Esophagus squamous epithelium (tissue), 5 donors: ENCODE measurements around the gene CST9L. TPM values are rescaled to one million over a fixed set of nuclear protein-coding genes. Genes with fewer than 3 reads are reported as not detected.

Source experiments
- DNase-seq: peaks from one replicate; lab custom pipeline; 2025; lab: John Stamatoyannopoulos, UW
- H3K27ac ChIP-seq, 4 donors: fragments of 200-600 bp; sonication (generic); one replicate each; pipeline ENCODE4 v1.5.1; 2016 to 2019; ENCODE audit warnings: mild to moderate bottlenecking in 1 of 4
- H3K27me3 ChIP-seq, 4 donors: fragments of 200-600 bp; sonication (generic); 1 replicate in 3 of 4; 2 replicates in 1 of 4; pipeline versions ENCODE4 v1.5.1 to v1.6.0; 2017 to 2021; ENCODE audit warnings: antibody characterized with exemption in 1 of 4
- H3K36me3 ChIP-seq, 3 donors: fragments of 200-600 bp; sonication (generic); one replicate each; pipeline ENCODE4 v1.5.1; 2016 to 2019
- H3K4me1 ChIP-seq, 3 donors: fragments of 200-600 bp; sonication (generic); one replicate each; pipeline ENCODE4 v1.5.1; 2017 to 2019
- H3K4me3 ChIP-seq, 4 donors: fragments of 200-600 bp; sonication (generic); 1 replicate in 3 of 4; 2 replicates in 1 of 4; pipeline ENCODE4 v1.5.1; 2016 to 2019; ENCODE audit warnings: mild to moderate bottlenecking in 2 of 4, moderate library complexity in 1 of 4
- H3K9me3 ChIP-seq, 3 donors: fragments of 200-600 bp; sonication (generic); one replicate each; pipeline ENCODE4 v1.5.1; 2016 to 2019
- CTCF ChIP-seq, 6 experiments: fragments of 450-650 bp in 4 of 6; fragments of 200-600 bp in 2 of 6; sonication (generic) in 2 of 6; IDR thresholded peaks; one replicate each; pipeline ENCODE4 v1.5.1; 2016 to 2019; ENCODE audit warnings: antibody characterized with exemption in 6 of 6, mild to moderate bottlenecking in 4 of 6, moderate library complexity in 4 of 6
- POLR2A ChIP-seq, 4 donors: fragments of 450-650 bp; IDR thresholded peaks; one replicate each; pipeline ENCODE4 v1.6.1; 2017; ENCODE audit warnings: antibody characterized with exemption in 4 of 4, mild to moderate bottlenecking in 4 of 4, moderate library complexity in 3 of 4
- WGBS, 2 donors: methylation state at CpG; one replicate each; pipeline ENCODE4 v1.1.5; 2018; 5-methylcytosine and 5-hydroxymethylcytosine counted together
- intact Hi-C: fragments of 100-400 bp; cut with DNase I; formaldehyde crosslinking; loops from one replicate; pipeline ENCODE4 v1.15.0; 2022
- total RNA-seq, 4 donors: library from RNA; depleted of rRNA; stranded (reverse); fragments of >200 nt; gene quantifications; one replicate each; pipeline ENCODE4 v1.1.0, GENCODE V29; 2016
- donor health status: DM: yes; HTN: yes; CAD: no.

The CST9L gene
- total RNA-seq, result not detected

- DNase-seq, result no peak
- 76 to 82% methylated on average over 6 to 10 of the region's 11 CpGs for WGBS, 2 donors
- TF ChIP-seq CTCF (IDR thresholded peaks at IDR 0.05) (no peak), POLR2A (IDR thresholded peaks at IDR 0.05) (no peak)
- H3K4me3 ChIP-seq, result no peak within 1 kb of the TSS
- H3K9me3 ChIP-seq, result no peaks in the 10 kb centered on the region
- no peaks in the 10 kb centered on the region for H3K4me1 ChIP-seq
- H3K36me3 ChIP-seq, result no peaks in the 10 kb centered on the region
- H3K27ac ChIP-seq, result no peak within 1 kb of the TSS
- H3K27me3 ChIP-seq, result peaks cover 0 to 8% (median 0%) of the 10 kb centered on the region in 4 donors
- intact Hi-C loops, result no loop called here
Observed at GRCh38 chr20:23568320-23568970, at the start of gene CST9L. TSS of gene CST9L (minus strand) at chr20:23568484. CDS start at chr20:23568450, 34 bp downstream.

GRCh38 chr20:23614163-23614562 is 45.9 kb upstream of the CST9L start:
- Histone ChIP-seq H3K9me3 (no peaks in the 10 kb centered on the region), H3K27ac (peak overlapping the region in 3 of 4 donors; percentile 62 to 79 (median 71)), H3K4me3 (no peak overlapping the region), H3K27me3 (no peaks in the 10 kb centered on the region), H3K36me3 (no peaks in the 10 kb centered on the region), H3K4me1 (peaks cover 0 to 27% (median 11%) of the 10 kb centered on the region in 3 donors)
- intact Hi-C loops, result no loop called here
- TF ChIP-seq CTCF (IDR thresholded peaks at IDR 0.05), result no peak
- no peak for TF ChIP-seq POLR2A (IDR thresholded peaks at IDR 0.05)
- 82 to 90% methylated on average over 3 to 4 of the region's 5 CpGs for WGBS, 2 donors
- DNase-seq, result no peak

GRCh38 chr20:23613676-23614075 is 45.4 kb upstream of the CST9L start:
- H3K27me3 ChIP-seq, result no peaks in the 10 kb centered on the region
- TF ChIP-seq POLR2A (IDR thresholded peaks at IDR 0.05), result no peak
- no peak for TF ChIP-seq CTCF (IDR thresholded peaks at IDR 0.05)
- intact Hi-C loops, result no loop called here
- H3K4me1 ChIP-seq, result peaks cover 0 to 27% (median 11%) of the 10 kb centered on the region in 3 donors
- H3K36me3 ChIP-seq, result no peaks in the 10 kb centered on the region
- H3K9me3 ChIP-seq, result no peaks in the 10 kb centered on the region
- H3K27ac ChIP-seq, result peak overlapping the region in 3 of 4 donors; percentile 62 to 79 (median 71)
- no peak overlapping the region for H3K4me3 ChIP-seq
- no peak for DNase-seq

GRCh38 chr20:23612396-23612795 is 44.1 kb upstream of the CST9L start:
- no peak overlapping the region for H3K4me3 ChIP-seq
- DNase-seq, result no peak
- H3K27me3 ChIP-seq, result no peaks in the 10 kb centered on the region
- 45 to 60% methylated on average over 2 of the region's 2 CpGs for WGBS, 2 donors
- H3K4me1 ChIP-seq, result peaks cover 0 to 27% (median 11%) of the 10 kb centered on the region in 3 donors
- no peaks in the 10 kb centered on the region for H3K36me3 ChIP-seq
- no peaks in the 10 kb centered on the region for H3K9me3 ChIP-seq
- TF ChIP-seq CTCF (IDR thresholded peaks at IDR 0.05), result no peak
- H3K27ac ChIP-seq, result peak overlapping the region in 3 of 4 donors; percentile 60 to 71 (median 62)
- intact Hi-C loops, result no loop called here

- no peaks in the 10 kb centered on the region for H3K9me3 ChIP-seq
- DNase-seq, result no peak
- no peak overlapping the region for H3K4me3 ChIP-seq
- no peak overlapping the region for H3K27ac ChIP-seq
- H3K27me3 ChIP-seq, result no peaks in the 10 kb centered on the region
- WGBS, 2 donors, result 79 to 88% methylated on average over 5 of the region's 5 CpGs
- H3K36me3 ChIP-seq, result no peaks in the 10 kb centered on the region
- TF ChIP-seq CTCF (IDR thresholded peaks at IDR 0.05) (no peak), POLR2A (IDR thresholded peaks at IDR 0.05) (no peak)
- intact Hi-C loops, result loop anchor here (5.0 kb wide), 1 partner anchor 167 kb away; no protein-coding TSS in a partner anchor
- H3K4me1 ChIP-seq, result peaks cover 0 to 41% (median 14%) of the 10 kb centered on the region in 3 donors
Observed at GRCh38 chr20:23609486-23610109, 41.3 kb upstream of the CST9L start.
